Psoas muscle (tissue), 8 donors: Measurements from ENCODE around the gene CEBPG. TPM values are rescaled to one million over a fixed set of nuclear protein-coding genes. Genes with fewer than 3 reads are reported as not detected.
A peak's percentile ranks its signal among the peaks of the same experiment; 100 is the strongest.

Experiments
- ATAC-seq, 4 donors: fragments of 200-7000 bp; cut with Tn5 transposase; one replicate each; pipeline ENCODE4 v1.9.1; 2020; ENCODE audit warnings: moderate library complexity in 3 of 4, mild to moderate bottlenecking in 2 of 4
- DNase-seq, 2 donors: peaks; one replicate each; pipeline ENCODE4 v3.0.0-alpha.2; 2020
- H3K27ac ChIP-seq: fragments of 200-600 bp; one replicate; pipeline ENCODE4 v1.8.0; 2022
- H3K27me3 ChIP-seq, 3 donors: fragments of 200-600 bp in 1 of 3; one replicate each; pipeline versions ENCODE4 v1.6.1 to v1.8.0; 2013 to 2022; ENCODE audit warnings: low read length in 2 of 3, mild to moderate bottlenecking in 2 of 3, moderate library complexity in 1 of 3; ENCODE audit not compliant: insufficient read depth in 3 of 3
- H3K36me3 ChIP-seq, 2 donors: fragments of 200-600 bp in 1 of 2; one replicate each; pipeline versions ENCODE4 v1.6.1 to v1.8.0; 2013 to 2022; ENCODE audit warnings: low read depth in 1 of 2, mild to moderate bottlenecking in 1 of 2, moderate library complexity in 1 of 2; ENCODE audit not compliant: insufficient read depth in 1 of 2
- H3K4me1 ChIP-seq: fragments of 200-600 bp; one replicate; pipeline ENCODE4 v1.8.0; 2022
- H3K4me3 ChIP-seq: fragments of 200-600 bp; one replicate; pipeline ENCODE4 v1.8.0; 2022; ENCODE audit warnings: mild to moderate bottlenecking
- H3K9me3 ChIP-seq: fragments of 200-600 bp; one replicate; pipeline ENCODE4 v1.8.0; 2022
- CTCF ChIP-seq: fragments of 200-600 bp; IDR thresholded peaks from one replicate; pipeline ENCODE4 v1.8.0; 2022; ENCODE audit warnings: antibody characterized with exemption
- WGBS, 3 donors: extraction: QIAGEN DNeasy Blood & Tissue Kit; methylation state at CpG; one replicate each; pipeline versions ENCODE4 v1.1.6 to v1.1.7; 2013; 5-methylcytosine and 5-hydroxymethylcytosine counted together
- intact Hi-C, 2 donors: fragments of 100-400 bp; cut with DNase I; formaldehyde crosslinking; loops; one replicate each; pipeline versions ENCODE4 v1.11.0 to v1.14.2; 2022
- polyA plus RNA-seq, 3 donors: library from polyadenylated mRNA; stranded (reverse); fragments of 200-250 nt; gene quantifications; one replicate each; pipeline ENCODE4 v1.2.3, GENCODE V29; 2013
- total RNA-seq, 4 donors: library from RNA; stranded (reverse); fragmentation: NEBNext Ultra II Directional in 2 of 4; extraction: Animal tissue kit (Norgen Biotek cat#: 25700) in 2 of 4; gene quantifications; one replicate each; pipeline versions ENCODE4 v1.2.1 to v1.2.4, GENCODE V29; 2021 to 2023
- donor health status: healthy with polysubstance abuse.
- donor health status: DM: no; HTN: no; CAD: no; lungs with moderate emphysema.
- donor health status: Bipolar disorder and iron deficiency.
- donor health status: healthy.
- donor health status: DM: yes; HTN: yes; CAD: no.
- donor health status: DM: no; HTN: no; CAD: no.
- donor health status: DM: no; HTN: no; CAD: no.
- donor health status: DM: yes; HTN: yes; CAD: no.

The CEBPG gene
- total and polyA plus RNA-seq, 7 donors = 29.9 to 95.7 (median 50.1) TPM

- peak overlapping the region; percentile 97 for H3K27ac ChIP-seq
- H3K4me1 ChIP-seq = peaks cover 56% of the 10 kb centered on the region
- DNase-seq (no peak), ATAC-seq (no peak)
- no peak overlapping the region for H3K4me3 ChIP-seq
- no peaks in the 10 kb centered on the region for H3K9me3 ChIP-seq
- intact Hi-C loops = no loop called here
- 73 to 79% (median 77%) methylated on average over 7 of the region's 7 CpGs for WGBS, 3 donors
- no peaks in the 10 kb centered on the region for H3K27me3 ChIP-seq
- peaks cover 0 to 29% of the 10 kb centered on the region in 2 donors for H3K36me3 ChIP-seq
- no peak for TF ChIP-seq CTCF
These were observed 3.5 kb downstream of the CEBPG start for GRCh38 chr19:33376941-33377557.

GRCh38 chr19:33377586-33378475 is 4.3 kb downstream of the CEBPG start:
- Histone ChIP-seq H3K36me3 (peaks cover 0 to 29% of the 10 kb centered on the region in 2 donors), H3K4me1 (peaks cover 58% of the 10 kb centered on the region), H3K27ac (peak overlapping the region; percentile 33), H3K27me3 (no peaks in the 10 kb centered on the region), H3K4me3 (no peak overlapping the region), H3K9me3 (no peaks in the 10 kb centered on the region)
- ATAC-seq = no peak
- 66 to 71% (median 69%) methylated on average over 12 of the region's 12 CpGs for WGBS, 3 donors
- no peak for DNase-seq
- intact Hi-C loops = no loop called here
- TF ChIP-seq CTCF = no peak

GRCh38 chr19:33379151-33379829 is 5.8 kb downstream of the CEBPG start:
- Histone ChIP-seq H3K27ac (no peak overlapping the region), H3K9me3 (no peaks in the 10 kb centered on the region), H3K4me3 (no peak overlapping the region), H3K4me1 (peaks cover 58% of the 10 kb centered on the region), H3K36me3 (peaks cover 0 to 29% of the 10 kb centered on the region in 2 donors), H3K27me3 (no peaks in the 10 kb centered on the region)
- no peak for TF ChIP-seq CTCF
- DNase-seq = no peak
- 92 to 93% (median 93%) methylated on average over 16 of the region's 16 CpGs for WGBS, 3 donors
- ATAC-seq = no peak
- intact Hi-C loops = no loop called here

DNA sequence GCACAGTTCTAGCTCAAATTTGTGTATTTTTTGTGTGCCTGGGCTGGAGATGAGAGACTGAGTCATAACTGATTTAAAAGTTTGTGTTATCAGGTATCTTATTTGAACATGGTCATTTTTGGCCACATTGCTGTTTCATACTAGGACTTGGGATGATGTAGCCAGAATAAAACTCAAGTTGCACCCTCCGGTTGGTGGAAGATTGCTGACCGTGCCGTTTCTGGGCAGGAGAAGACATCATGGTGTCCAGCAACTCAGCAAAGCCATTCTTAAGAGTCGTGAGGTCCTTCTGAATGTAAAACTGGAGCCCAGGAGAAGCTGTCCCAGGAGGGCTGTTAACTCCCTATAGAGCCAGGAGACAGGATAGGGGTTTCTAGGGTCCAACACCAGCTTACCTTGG is 7.6 kb downstream of the CEBPG start:
- 73 to 77% (median 76%) methylated on average over 4 of the region's 4 CpGs for WGBS, 3 donors

More for the DNA sequence above, 7.6 kb downstream of the CEBPG start:
- Histone ChIP-seq H3K4me1 (peaks cover 54% of the 10 kb centered on the region), H3K27me3 (no peaks in the 10 kb centered on the region), H3K27ac (no peak overlapping the region), H3K4me3 (no peak overlapping the region), H3K36me3 (peaks cover 0 to 29% of the 10 kb centered on the region in 2 donors), H3K9me3 (no peaks in the 10 kb centered on the region)
- ATAC-seq (no peak), DNase-seq (no peak)
- no peak for TF ChIP-seq CTCF
- intact Hi-C loops = no loop called here
